GM12878 (cell line): ENCODE results near the gene MPZL1. TPM values are rescaled to one million over a fixed set of nuclear protein-coding genes. Genes with fewer than 3 reads are reported as not detected.

Experiments used
- ATAC-seq: fragments of 200-7000 bp; cut with Tn5 transposase; 3 replicates; pipeline ENCODE4 v1.9.1; 2020; ENCODE audit warnings: mild to moderate bottlenecking, moderate library complexity
- BruUV-seq: library from RNA; stranded (reverse); fragments of 400-500 nt; replicated peaks from 2 replicates; lab custom pipeline; 2021; lab: Mats Ljungman, UMichigan
- CTCF ChIA-PET: fragments of 300-600 bp; sonication (Branson Sonifier 250); formaldehyde crosslinking; extraction: SDS; loops from one replicate; lab custom pipeline; 2021; ENCODE audit warnings: inconsistent platforms; lab: Yijun Ruan, JAX
- POLR2A ChIA-PET: fragments of 350-600 bp; formaldehyde crosslinking; extraction: SDS; loops from one replicate; lab custom pipeline; 2021; ENCODE audit warnings: inconsistent platforms; lab: Charles Lee
- RAD21 ChIA-PET: fragments of 300-600 bp; sonication (Branson Sonifier 250); formaldehyde crosslinking; loops from one replicate; lab custom pipeline; 2023; ENCODE audit warnings: antibody characterized with exemption; ENCODE audit not compliant: unreplicated experiment; lab: Charles Lee
- SMC1A ChIA-PET: fragments of 300-600 bp; sonication (Branson Sonifier 250); formaldehyde crosslinking; loops from one replicate; lab custom pipeline; 2023; ENCODE audit not compliant: unreplicated experiment, uncharacterized antibody; lab: Charles Lee
- DNase-seq: peaks from one replicate; pipeline ENCODE4 v3.0.0-alpha.2; 2011; ENCODE audit warnings: low read depth, low spot score
- FAIRE-seq: peaks from 3 replicates; lab custom pipeline; 2011; peaks lifted over from hg19 to GRCh38; lab: Jason Lieb, UNC
- H2AFZ ChIP-seq: 2 replicates; pipeline ENCODE4 v1.6.0; 2011; ENCODE audit warnings: low read depth, low read length, control low read depth; ENCODE audit not compliant: control insufficient read depth
- H3K27ac ChIP-seq: 2 replicates; pipeline ENCODE4 v1.5.1; 2011; ENCODE audit warnings: control low read depth; ENCODE audit not compliant: control insufficient read depth, insufficient read depth
- H3K27me3 ChIP-seq, 2 experiments: replicated peaks in 1 of 2; 2 replicates each; pipeline versions ENCODE4 v1.6.0 to v1.6.1; 2011; ENCODE audit warnings: low read length in 1 of 2; ENCODE audit not compliant: control insufficient read depth in 2 of 2, insufficient read depth in 2 of 2
- H3K36me3 ChIP-seq, 2 experiments: 2 replicates each; pipeline ENCODE4 v1.5.1; 2011; ENCODE audit warnings: low read length in 1 of 2; ENCODE audit not compliant: control insufficient read depth in 2 of 2, insufficient read depth in 2 of 2
- H3K4me1 ChIP-seq: 2 replicates; pipeline ENCODE4 v1.6.1; 2011; ENCODE audit warnings: mild to moderate bottlenecking, low read length, moderate library complexity, mixed read lengths; ENCODE audit not compliant: control insufficient read depth, insufficient read depth
- H3K4me2 ChIP-seq: 2 replicates; pipeline ENCODE4 v1.6.0; 2011; ENCODE audit warnings: control low read depth; ENCODE audit not compliant: control insufficient read depth, insufficient read depth
- H3K4me3 ChIP-seq: fragments of 200-600 bp; sonication (generic); 2 replicates; pipeline ENCODE4 v1.5.1; 2016
- H3K79me2 ChIP-seq: 2 replicates; pipeline ENCODE4 v1.6.0; 2011; ENCODE audit warnings: low read length; ENCODE audit not compliant: control insufficient read depth, insufficient read depth
- H3K9ac ChIP-seq: 2 replicates; pipeline ENCODE4 v1.8.0; 2011; ENCODE audit warnings: low read length, control low read depth, mixed read lengths; ENCODE audit not compliant: control insufficient read depth, insufficient read depth
- H3K9me3 ChIP-seq: replicated peaks from 3 replicates; pipeline ENCODE4 v1.5.1; 2011; ENCODE audit warnings: mild to moderate bottlenecking, low read length; ENCODE audit not compliant: control insufficient read depth, insufficient read depth
- H4K20me1 ChIP-seq: 2 replicates; pipeline ENCODE4 v1.6.0; 2011; ENCODE audit not compliant: control insufficient read depth, insufficient read depth
- ASH2L ChIP-seq: fragments of 300-600, 200-600 bp; sonication (generic); IDR thresholded peaks from 2 replicates; pipeline ENCODE4 v1.6.1; 2017; ENCODE audit warnings: low read depth, mild to moderate bottlenecking, borderline replicate concordance
- BCL11A ChIP-seq: IDR thresholded peaks from 2 replicates; pipeline ENCODE4 v1.6.1; 2011; ENCODE audit warnings: low read depth, low read length
- BMI1 ChIP-seq: fragments of 450-650 bp; IDR thresholded peaks from 2 replicates; pipeline ENCODE4 v1.6.1; 2016; ENCODE audit warnings: mild to moderate bottlenecking, moderate library complexity, borderline replicate concordance
- GABPA ChIP-seq: IDR thresholded peaks from 2 replicates; pipeline ENCODE4 v1.6.1; 2014; ENCODE audit warnings: antibody characterized with exemption, low read depth, mild to moderate bottlenecking, inconsistent platforms
- JUND ChIP-seq: IDR thresholded peaks from 2 replicates; pipeline ENCODE4 v1.6.1; 2012; ENCODE audit warnings: low read depth, mild to moderate bottlenecking, low read length, improper control_type of control experiment, moderate library complexity
- LARP7 ChIP-seq: fragments of 450-650 bp; IDR thresholded peaks from 2 replicates; pipeline ENCODE4 v1.6.1; 2017; ENCODE audit warnings: mild to moderate bottlenecking
- MYB ChIP-seq: fragments of 150-350 bp; IDR thresholded peaks from 2 replicates; pipeline ENCODE4 v1.6.1; 2014; ENCODE audit warnings: mild to moderate bottlenecking, low read depth, low read length, borderline replicate concordance
- RAD21 ChIP-seq: IDR thresholded peaks from 2 replicates; pipeline ENCODE4 v1.6.1; 2011; ENCODE audit warnings: mild to moderate bottlenecking, low read depth, low read length, moderate library complexity; ENCODE audit not compliant: insufficient read depth
- SPI1 ChIP-seq: IDR thresholded peaks from 2 replicates; pipeline ENCODE4 v1.6.1; 2011; ENCODE audit warnings: low read depth, mild to moderate bottlenecking, low read length, moderate library complexity, borderline replicate concordance; ENCODE audit not compliant: insufficient read depth
- SREBF1 ChIP-seq: IDR thresholded peaks from 2 replicates; pipeline ENCODE4 v1.6.1; 2012; ENCODE audit warnings: mild to moderate bottlenecking, low read length
- ZZZ3 ChIP-seq: IDR thresholded peaks from 2 replicates; pipeline ENCODE4 v1.6.1; 2011; ENCODE audit warnings: low read depth; ENCODE audit not compliant: control insufficient read depth, insufficient read length
- WGBS: methylation state at CpG from one replicate; pipeline ENCODE4 v1.1.6; 2016; ENCODE audit warnings: low lambda C conversion rate; ENCODE audit not compliant: insufficient replicate concordance, insufficient coverage; ENCODE audit errors: missing lambda C conversion rate; 5-methylcytosine and 5-hydroxymethylcytosine counted together
- in situ Hi-C: fragments of 300-500 bp; cut with MboI; formaldehyde crosslinking; loops from 9 replicates; pipeline ENCODE4 v1.14.3; 2018; ENCODE audit warnings: mixed read lengths
- intact Hi-C: fragments of 100-400 bp; cut with micrococcal nuclease; formaldehyde crosslinking; loops from one replicate; pipeline ENCODE4 v1.14.2; 2022; ENCODE audit not compliant: unreplicated experiment
- polyA plus RNA-seq, 11 experiments: library from polyadenylated mRNA; depleted of rRNA in 4 of 11; unstranded in 6 of 11; stranded (reverse) in 5 of 11; fragments of >200 nt; fragmentation: Nextera tagmentation in 4 of 11; fragmentation: Illumina TruSeq in 1 of 11; extraction: Ambion mirVana in 4 of 11; extraction: Trizol in 1 of 11; gene quantifications; 1 replicate in 1 of 11; 2 replicates in 10 of 11; pipeline versions ENCODE4 v1.2.1 to v1.2.3, GENCODE V29; 2011 to 2016; ENCODE audit warnings: inconsistent platforms in 2 of 11, missing spikeins in 2 of 11, low read depth in 1 of 11
- total RNA-seq, 4 experiments: library from RNA; depleted of rRNA in 3 of 4; stranded (reverse); fragments of >200 nt in 3 of 4; fragmentation: Illumina TruSeq in 1 of 4; extraction: Trizol in 1 of 4; gene quantifications; 2 replicates each; pipeline versions ENCODE4 v1.2.1 to v1.2.3, GENCODE V29; 2013 to 2021
- TF ChIP-seq, protein P1 (sequence below): fragments of 450-650 bp; conservative IDR thresholded peaks from 2 replicates; pipeline ENCODE4 v1.6.1; 2017; ENCODE audit warnings: mild to moderate bottlenecking, moderate library complexity
- TF ChIP-seq, protein P2 (sequence below): fragments of 150-350 bp; IDR thresholded peaks from 2 replicates; pipeline ENCODE4 v1.6.1; 2016; ENCODE audit warnings: low read depth, low read length
- TF ChIP-seq, protein P3 (sequence below): fragments of 450-650 bp; IDR thresholded peaks from 2 replicates; pipeline ENCODE4 v1.6.1; 2017; ENCODE audit warnings: mild to moderate bottlenecking

MPZL1 gene
- total and polyA plus RNA-seq, 10 of the 15 experiments (the other 5 are each of a cell fraction or from before 2014, with no cell fraction given), result 9.8 to 60.9 (median 45.9) TPM

DNA sequence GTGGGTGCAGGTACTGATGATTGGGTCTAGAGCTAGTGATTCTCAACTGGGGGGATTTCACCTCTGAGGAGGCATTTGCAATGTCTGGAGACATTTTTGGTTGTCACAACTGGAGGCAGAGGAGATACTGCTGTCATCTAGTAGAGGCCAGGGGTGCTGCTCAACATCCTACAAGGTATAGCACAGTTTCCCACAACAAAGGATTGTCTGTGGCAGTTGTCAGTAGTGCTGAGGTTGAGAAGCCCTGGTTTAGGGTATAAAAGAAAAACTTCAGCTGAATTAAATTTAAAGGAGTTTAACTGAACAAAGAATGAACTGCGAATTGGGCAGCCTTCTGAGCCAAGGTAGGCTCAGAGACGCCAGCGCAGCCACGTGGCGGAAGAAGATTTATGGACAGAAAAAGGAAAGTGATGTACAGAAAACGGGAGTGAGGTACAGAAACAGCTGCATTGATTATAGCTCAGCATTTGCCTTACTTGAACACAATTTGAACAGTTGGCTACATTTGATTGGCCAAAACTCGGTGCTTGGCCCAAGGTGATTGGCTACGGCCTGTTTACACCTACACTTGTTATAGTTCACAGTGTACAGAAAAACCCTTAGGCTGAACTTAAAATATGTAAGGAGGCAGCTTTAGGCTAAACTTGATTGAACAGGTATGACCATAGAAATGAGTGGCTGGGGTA lies 40.4 kb downstream of the MPZL1 start:
- ChIA-PET RAD21 (interaction anchor here (1.0 kb wide), 1 partner anchor 9 kb away, joined by 3 read pairs; no protein-coding TSS in a partner anchor), CTCF (interaction anchor here (1.3 to 2.1 kb wide), 2 partner anchors 38 to 47 kb away, joined by 3 to 5 read pairs; no protein-coding TSS in a partner anchor), POLR2A (interaction anchor here (1.7 kb wide), 1 partner anchor 13 kb away, joined by 4 read pairs; no protein-coding TSS in a partner anchor), SMC1A (interaction anchor here (0.7 to 1.9 kb wide), 7 partner anchors 9 to 205 kb away, joined by 3 to 11 read pairs (median 3); no protein-coding TSS in a partner anchor)
- FAIRE-seq (no peak), ATAC-seq (no peak), DNase-seq (no peak)
- no peak overlapping the region for H3K4me2 ChIP-seq
- H3K27me3 ChIP-seq, result no peaks in the 10 kb centered on the region
- no peak overlapping the region for H3K4me3 ChIP-seq
- H3K27ac ChIP-seq, result no peak overlapping the region
- BruUV-seq, result no TSS peak
- no peaks in the 10 kb centered on the region; the same call in 1 of the 2 replicates for H3K4me1 ChIP-seq
- H3K9me3 ChIP-seq, result no peaks in the 10 kb centered on the region
- 99% methylated on average over 8 of the region's 8 CpGs for WGBS
- intact Hi-C loops (no loop called here), in situ Hi-C loops (no loop called here)
- TF ChIP-seq SPI1 (no peak), RAD21 (no peak), SREBF1 (no peak), JUND (no peak), BMI1 (no peak), ASH2L (no peak), LARP7 (no peak), MYB (no peak), ZZZ3 (no peak), GABPA (no peak), BCL11A (no peak)
- TF ChIP-seq, protein P1, sequence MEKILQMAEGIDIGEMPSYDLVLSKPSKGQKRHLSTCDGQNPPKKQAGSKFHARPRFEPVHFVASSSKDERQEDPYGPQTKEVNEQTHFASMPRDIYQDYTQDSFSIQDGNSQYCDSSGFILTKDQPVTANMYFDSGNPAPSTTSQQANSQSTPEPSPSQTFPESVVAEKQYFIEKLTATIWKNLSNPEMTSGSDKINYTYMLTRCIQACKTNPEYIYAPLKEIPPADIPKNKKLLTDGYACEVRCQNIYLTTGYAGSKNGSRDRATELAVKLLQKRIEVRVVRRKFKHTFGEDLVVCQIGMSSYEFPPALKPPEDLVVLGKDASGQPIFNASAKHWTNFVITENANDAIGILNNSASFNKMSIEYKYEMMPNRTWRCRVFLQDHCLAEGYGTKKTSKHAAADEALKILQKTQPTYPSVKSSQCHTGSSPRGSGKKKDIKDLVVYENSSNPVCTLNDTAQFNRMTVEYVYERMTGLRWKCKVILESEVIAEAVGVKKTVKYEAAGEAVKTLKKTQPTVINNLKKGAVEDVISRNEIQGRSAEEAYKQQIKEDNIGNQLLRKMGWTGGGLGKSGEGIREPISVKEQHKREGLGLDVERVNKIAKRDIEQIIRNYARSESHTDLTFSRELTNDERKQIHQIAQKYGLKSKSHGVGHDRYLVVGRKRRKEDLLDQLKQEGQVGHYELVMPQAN, result no peak
- TF ChIP-seq, protein P2, sequence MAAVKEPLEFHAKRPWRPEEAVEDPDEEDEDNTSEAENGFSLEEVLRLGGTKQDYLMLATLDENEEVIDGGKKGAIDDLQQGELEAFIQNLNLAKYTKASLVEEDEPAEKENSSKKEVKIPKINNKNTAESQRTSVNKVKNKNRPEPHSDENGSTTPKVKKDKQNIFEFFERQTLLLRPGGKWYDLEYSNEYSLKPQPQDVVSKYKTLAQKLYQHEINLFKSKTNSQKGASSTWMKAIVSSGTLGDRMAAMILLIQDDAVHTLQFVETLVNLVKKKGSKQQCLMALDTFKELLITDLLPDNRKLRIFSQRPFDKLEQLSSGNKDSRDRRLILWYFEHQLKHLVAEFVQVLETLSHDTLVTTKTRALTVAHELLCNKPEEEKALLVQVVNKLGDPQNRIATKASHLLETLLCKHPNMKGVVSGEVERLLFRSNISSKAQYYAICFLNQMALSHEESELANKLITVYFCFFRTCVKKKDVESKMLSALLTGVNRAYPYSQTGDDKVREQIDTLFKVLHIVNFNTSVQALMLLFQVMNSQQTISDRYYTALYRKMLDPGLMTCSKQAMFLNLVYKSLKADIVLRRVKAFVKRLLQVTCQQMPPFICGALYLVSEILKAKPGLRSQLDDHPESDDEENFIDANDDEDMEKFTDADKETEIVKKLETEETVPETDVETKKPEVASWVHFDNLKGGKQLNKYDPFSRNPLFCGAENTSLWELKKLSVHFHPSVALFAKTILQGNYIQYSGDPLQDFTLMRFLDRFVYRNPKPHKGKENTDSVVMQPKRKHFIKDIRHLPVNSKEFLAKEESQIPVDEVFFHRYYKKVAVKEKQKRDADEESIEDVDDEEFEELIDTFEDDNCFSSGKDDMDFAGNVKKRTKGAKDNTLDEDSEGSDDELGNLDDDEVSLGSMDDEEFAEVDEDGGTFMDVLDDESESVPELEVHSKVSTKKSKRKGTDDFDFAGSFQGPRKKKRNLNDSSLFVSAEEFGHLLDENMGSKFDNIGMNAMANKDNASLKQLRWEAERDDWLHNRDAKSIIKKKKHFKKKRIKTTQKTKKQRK, result no peak
- TF ChIP-seq, protein P3, sequence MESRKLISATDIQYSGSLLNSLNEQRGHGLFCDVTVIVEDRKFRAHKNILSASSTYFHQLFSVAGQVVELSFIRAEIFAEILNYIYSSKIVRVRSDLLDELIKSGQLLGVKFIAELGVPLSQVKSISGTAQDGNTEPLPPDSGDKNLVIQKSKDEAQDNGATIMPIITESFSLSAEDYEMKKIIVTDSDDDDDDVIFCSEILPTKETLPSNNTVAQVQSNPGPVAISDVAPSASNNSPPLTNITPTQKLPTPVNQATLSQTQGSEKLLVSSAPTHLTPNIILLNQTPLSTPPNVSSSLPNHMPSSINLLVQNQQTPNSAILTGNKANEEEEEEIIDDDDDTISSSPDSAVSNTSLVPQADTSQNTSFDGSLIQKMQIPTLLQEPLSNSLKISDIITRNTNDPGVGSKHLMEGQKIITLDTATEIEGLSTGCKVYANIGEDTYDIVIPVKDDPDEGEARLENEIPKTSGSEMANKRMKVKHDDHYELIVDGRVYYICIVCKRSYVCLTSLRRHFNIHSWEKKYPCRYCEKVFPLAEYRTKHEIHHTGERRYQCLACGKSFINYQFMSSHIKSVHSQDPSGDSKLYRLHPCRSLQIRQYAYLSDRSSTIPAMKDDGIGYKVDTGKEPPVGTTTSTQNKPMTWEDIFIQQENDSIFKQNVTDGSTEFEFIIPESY, result no peak
- peaks cover 0 to 9% of the 10 kb centered on the region in 2 experiments; a peak in 3 of 4 replicates for H3K36me3 ChIP-seq
- H2AFZ ChIP-seq, result no peak overlapping the region
- H3K9ac ChIP-seq, result no peak overlapping the region
- no peaks in the 10 kb centered on the region for H4K20me1 ChIP-seq
- H3K79me2 ChIP-seq, result peaks cover 24% of the 10 kb centered on the region
